HG03097 (cell line): ENCODE results near the gene DEF6.

ENCODE experiments used
- ATAC-seq: cut with Tn5 transposase; IDR thresholded peaks from one replicate; pipeline ENCODE4 v1.9.1; 2021; ENCODE audit not compliant: unreplicated experiment, low FRiP score

The DEF6 gene

GRCh38 chr6:35368038-35368887 lies 70.6 kb downstream of the DEF6 start:
- ATAC-seq = no peak

GRCh38 chr6:35370124-35370741 lies 72.6 kb downstream of the DEF6 start:
- ATAC-seq = no peak

GRCh38 chr6:35370785-35371493 lies 73.3 kb downstream of the DEF6 start:
- ATAC-seq = no peak
